Eye (tissue), 1 donor: Measurements from ENCODE around the gene C16orf74.

Source experiments
- DNase-seq: peaks from one replicate; pipeline ENCODE4 v3.0.0-alpha.2; 2015

Gene C16orf74

GRCh38 chr16:85746460-85747215 is 4.3 kb downstream of the C16orf74 start:
- no peak for DNase-seq

GRCh38 chr16:85738923-85739715 is 11.8 kb downstream of the C16orf74 start:
- DNase-seq: no peak

GRCh38 chr16:85736921-85737320 is 14.0 kb downstream of the C16orf74 start:
- no peak for DNase-seq

- no peak for DNase-seq
Measured at GRCh38 chr16:85735946-85736345, 14.9 kb downstream of the C16orf74 start.

GRCh38 chr16:85735225-85735635 is 15.7 kb downstream of the C16orf74 start:
- DNase-seq: no peak

GRCh38 chr16:85734311-85735017 is 16.4 kb downstream of the C16orf74 start:
- DNase-seq: no peak

GRCh38 chr16:85733839-85734170 is 17.1 kb downstream of the C16orf74 start:
- DNase-seq: peak; percentile 69

GRCh38 chr16:85733155-85733838 is 17.6 kb downstream of the C16orf74 start:
- no peak for DNase-seq

GRCh38 chr16:85731179-85731578 is 19.7 kb downstream of the C16orf74 start:
- no peak for DNase-seq

GRCh38 chr16:85730186-85730465 is 20.8 kb downstream of the C16orf74 start:
- no peak for DNase-seq

- no peak for DNase-seq
Measured at GRCh38 chr16:85729452-85730185, 21.3 kb downstream of the C16orf74 start.

- DNase-seq: no peak
Measured at GRCh38 chr16:85728879-85729278, 22.0 kb downstream of the C16orf74 start.

GRCh38 chr16:85724936-85725335 is 26.0 kb downstream of the C16orf74 start:
- no peak for DNase-seq

GRCh38 chr16:85724126-85724879 is 26.6 kb downstream of the C16orf74 start:
- DNase-seq: no peak

- peak; percentile 30 for DNase-seq
Measured at GRCh38 chr16:85722128-85722893, 28.6 kb downstream of the C16orf74 start.

- no peak for DNase-seq
Measured at GRCh38 chr16:85720302-85720637, 30.6 kb downstream of the C16orf74 start.

GRCh38 chr16:85719605-85720301 is 31.1 kb downstream of the C16orf74 start:
- DNase-seq: no peak

GRCh38 chr16:85718682-85719081 is 32.2 kb downstream of the C16orf74 start:
- no peak for DNase-seq

- no peak for DNase-seq
Measured at GRCh38 chr16:85718153-85718477, 32.8 kb downstream of the C16orf74 start.

GRCh38 chr16:85717393-85718152 is 33.3 kb downstream of the C16orf74 start:
- peak; percentile 94 for DNase-seq
